ENCODE data around the gene LRRC28.

LRRC28 gene

DNA sequence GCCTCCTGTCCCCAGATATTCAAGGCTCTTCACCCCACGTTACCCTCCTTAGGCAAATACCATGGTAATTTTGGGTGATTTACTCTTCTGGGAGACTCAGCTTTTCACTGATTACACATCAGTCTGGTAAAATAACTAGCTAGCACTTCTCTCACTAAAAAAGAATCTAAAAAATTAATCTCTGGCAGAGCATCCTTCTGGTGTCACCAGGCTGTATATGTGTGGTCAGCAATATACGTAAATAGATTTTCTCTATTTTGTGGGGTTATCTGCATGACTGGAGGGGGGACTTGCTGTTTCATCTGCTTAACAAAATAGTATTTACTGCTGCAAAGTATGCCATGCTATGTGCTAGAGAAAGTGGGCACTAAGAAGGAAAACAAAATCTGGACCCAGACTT is 45.1 kb downstream of the LRRC28 start:
- Histone ChIP-seq H3K36me3 (ENCODE audit: control insufficient read depth, low read length) (peaks cover 19% of the 10 kb centered on the region), H3K9me2 (replicated peaks; ENCODE audit: control insufficient read depth, low read length) (no peaks in the 10 kb centered on the region), H3K27ac (ENCODE audit: low read depth, low read length) (no peak overlapping the region), H3F3A (ENCODE audit: control insufficient read depth, insufficient read depth) (no peaks in the 10 kb centered on the region), H3K4me1 (ENCODE audit: control insufficient read depth, low read length) (no peaks in the 10 kb centered on the region), H3K79me2 (ENCODE audit: control insufficient read depth, low read length) (no peaks in the 10 kb centered on the region), H3K4me2 (ENCODE audit: low read length) (no peak overlapping the region), H3K27me3 (ENCODE audit: control insufficient read depth, low read length) (no peaks in the 10 kb centered on the region), H4K20me1 (ENCODE audit: control insufficient read depth, insufficient read depth, low read depth, low read length) (no peaks in the 10 kb centered on the region), H3K9me3 (ENCODE audit: control insufficient read depth, insufficient read depth, low read length) (no peaks in the 10 kb centered on the region), H3K4me3 (ENCODE audit: low read length) (no peak overlapping the region)
- no peak for TF ChIP-seq EZH2phosphoT487 (IDR thresholded peaks at IDR 0.05; ENCODE audit: borderline replicate concordance, low read length)
- TF ChIP-seq, protein P1, sequence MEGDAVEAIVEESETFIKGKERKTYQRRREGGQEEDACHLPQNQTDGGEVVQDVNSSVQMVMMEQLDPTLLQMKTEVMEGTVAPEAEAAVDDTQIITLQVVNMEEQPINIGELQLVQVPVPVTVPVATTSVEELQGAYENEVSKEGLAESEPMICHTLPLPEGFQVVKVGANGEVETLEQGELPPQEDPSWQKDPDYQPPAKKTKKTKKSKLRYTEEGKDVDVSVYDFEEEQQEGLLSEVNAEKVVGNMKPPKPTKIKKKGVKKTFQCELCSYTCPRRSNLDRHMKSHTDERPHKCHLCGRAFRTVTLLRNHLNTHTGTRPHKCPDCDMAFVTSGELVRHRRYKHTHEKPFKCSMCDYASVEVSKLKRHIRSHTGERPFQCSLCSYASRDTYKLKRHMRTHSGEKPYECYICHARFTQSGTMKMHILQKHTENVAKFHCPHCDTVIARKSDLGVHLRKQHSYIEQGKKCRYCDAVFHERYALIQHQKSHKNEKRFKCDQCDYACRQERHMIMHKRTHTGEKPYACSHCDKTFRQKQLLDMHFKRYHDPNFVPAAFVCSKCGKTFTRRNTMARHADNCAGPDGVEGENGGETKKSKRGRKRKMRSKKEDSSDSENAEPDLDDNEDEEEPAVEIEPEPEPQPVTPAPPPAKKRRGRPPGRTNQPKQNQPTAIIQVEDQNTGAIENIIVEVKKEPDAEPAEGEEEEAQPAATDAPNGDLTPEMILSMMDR (IDR thresholded peaks at IDR 0.05; ENCODE audit: low read depth, low read length, poor library complexity, severe bottlenecking), result no peak

DNA sequence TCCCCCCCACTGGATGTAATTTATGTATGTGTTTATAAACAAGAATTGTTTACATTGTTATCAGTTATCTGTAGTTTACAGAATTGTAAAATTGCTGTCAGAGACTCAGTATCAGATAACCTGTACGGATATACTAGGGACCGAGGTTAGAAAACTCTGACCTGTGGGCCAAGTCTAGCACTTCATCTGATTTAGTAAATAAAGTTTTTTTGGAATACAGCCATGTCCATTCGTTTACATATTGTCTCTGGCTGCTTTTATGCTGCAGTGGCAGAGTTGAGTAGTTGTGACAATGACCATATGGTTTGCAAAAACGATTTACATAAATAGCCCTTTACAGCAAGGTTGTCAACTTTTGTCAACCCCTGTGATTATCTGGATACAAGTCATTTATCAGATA is 52.6 kb downstream of the LRRC28 start:
- Histone ChIP-seq H3K4me1 (ENCODE audit: control insufficient read depth, low read length) (no peaks in the 10 kb centered on the region), H3K27ac (ENCODE audit: low read depth, low read length) (no peak overlapping the region), H3K4me3 (ENCODE audit: low read length) (no peak overlapping the region), H3K9me2 (replicated peaks; ENCODE audit: control insufficient read depth, low read length) (no peaks in the 10 kb centered on the region), H3K79me2 (ENCODE audit: control insufficient read depth, low read length) (no peaks in the 10 kb centered on the region), H3K36me3 (ENCODE audit: control insufficient read depth, low read length) (no peaks in the 10 kb centered on the region), H3K27me3 (ENCODE audit: control insufficient read depth, low read length) (no peaks in the 10 kb centered on the region), H3K9me3 (ENCODE audit: control insufficient read depth, insufficient read depth, low read length) (no peaks in the 10 kb centered on the region), H4K20me1 (ENCODE audit: control insufficient read depth, insufficient read depth, low read depth, low read length) (no peaks in the 10 kb centered on the region), H3K4me2 (ENCODE audit: low read length) (no peak overlapping the region), H3F3A (ENCODE audit: control insufficient read depth, insufficient read depth) (no peaks in the 10 kb centered on the region)
- no peak for TF ChIP-seq EZH2phosphoT487 (IDR thresholded peaks at IDR 0.05; ENCODE audit: borderline replicate concordance, low read length)
- TF ChIP-seq, protein P1 (IDR thresholded peaks at IDR 0.05; ENCODE audit: low read depth, low read length, poor library complexity, severe bottlenecking), result no peak

DNA sequence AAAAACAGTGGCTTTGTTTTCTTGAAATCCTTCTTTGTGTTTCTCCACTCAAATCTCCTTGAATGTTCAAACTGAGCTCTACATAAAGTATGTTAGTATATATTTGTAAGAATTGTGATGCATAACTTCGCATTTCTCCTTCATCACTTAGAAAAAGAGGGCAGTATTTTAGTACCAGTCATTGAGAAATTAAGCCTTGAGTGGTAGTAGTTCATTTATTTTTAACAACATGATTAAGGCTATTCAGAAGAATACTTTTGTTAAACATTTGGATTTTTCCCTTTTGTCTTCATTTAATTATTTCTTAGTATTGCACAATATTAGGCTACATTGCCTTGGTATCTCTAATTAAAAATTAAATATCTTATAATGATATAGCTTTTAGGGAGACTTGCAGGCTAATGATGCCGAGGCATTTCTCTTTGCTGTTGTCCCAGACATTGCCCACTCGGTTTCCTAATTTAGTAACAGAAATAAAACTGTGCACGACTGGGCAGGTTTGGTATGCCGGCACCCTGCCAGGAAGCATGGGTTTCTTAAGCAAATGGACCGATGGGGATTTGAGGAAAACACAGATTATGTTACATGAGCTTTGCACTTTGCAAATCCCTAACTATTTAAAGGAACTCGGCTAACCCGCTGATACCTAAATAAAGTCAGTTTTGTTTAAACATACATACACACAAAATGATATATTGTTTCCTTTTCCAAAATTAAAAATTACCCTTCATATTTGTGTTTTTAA is 54.7 kb downstream of the LRRC28 start:
- Histone ChIP-seq H3K9me2 (replicated peaks; ENCODE audit: control insufficient read depth, low read length) (no peaks in the 10 kb centered on the region), H3K9me3 (ENCODE audit: control insufficient read depth, insufficient read depth, low read length) (no peaks in the 10 kb centered on the region), H4K20me1 (ENCODE audit: control insufficient read depth, insufficient read depth, low read depth, low read length) (no peaks in the 10 kb centered on the region), H3K4me3 (ENCODE audit: low read length) (no peak overlapping the region), H3F3A (ENCODE audit: control insufficient read depth, insufficient read depth) (no peaks in the 10 kb centered on the region), H3K36me3 (ENCODE audit: control insufficient read depth, low read length) (no peaks in the 10 kb centered on the region), H3K4me1 (ENCODE audit: control insufficient read depth, low read length) (no peaks in the 10 kb centered on the region), H3K27ac (ENCODE audit: low read depth, low read length) (no peak overlapping the region), H3K27me3 (ENCODE audit: control insufficient read depth, low read length) (no peaks in the 10 kb centered on the region), H3K4me2 (ENCODE audit: low read length) (no peak overlapping the region), H3K79me2 (ENCODE audit: control insufficient read depth, low read length) (no peaks in the 10 kb centered on the region)
- TF ChIP-seq, protein P1 (IDR thresholded peaks at IDR 0.05; ENCODE audit: low read depth, low read length, poor library complexity, severe bottlenecking), result no peak
- no peak for TF ChIP-seq EZH2phosphoT487 (IDR thresholded peaks at IDR 0.05; ENCODE audit: borderline replicate concordance, low read length)

Measured in DOHH2 (cell line).